Sigmoid colon (tissue), 7 donors: Measurements from ENCODE around the gene ZP1. TPM values are rescaled to one million over a fixed set of nuclear protein-coding genes. Genes with fewer than 3 reads are reported as not detected.
A peak's percentile ranks its signal among the peaks of the same experiment; 100 is the strongest.

Source experiments
- DNase-seq: peaks from one replicate; pipeline ENCODE4 v3.0.0-alpha.2; 2019
- H3K27ac ChIP-seq, 4 donors: fragments of 200-600 bp; sonication (generic); one replicate each; pipeline ENCODE4 v1.5.1; 2016 to 2019; ENCODE audit warnings: mild to moderate bottlenecking in 1 of 4
- H3K27me3 ChIP-seq, 3 donors: fragments of 200-600 bp; sonication (generic); one replicate each; pipeline ENCODE4 v1.5.1; 2019; ENCODE audit warnings: mild to moderate bottlenecking in 1 of 3
- H3K36me3 ChIP-seq, 4 donors: fragments of 200-600 bp; sonication (generic); one replicate each; pipeline ENCODE4 v1.5.1; 2016 to 2019
- H3K4me1 ChIP-seq, 4 donors: fragments of 200-600 bp; sonication (generic); one replicate each; pipeline ENCODE4 v1.5.1; 2017 to 2019
- H3K4me3 ChIP-seq, 4 donors: fragments of 200-600 bp; sonication (generic); one replicate each; pipeline ENCODE4 v1.5.1; 2017 to 2019; ENCODE audit warnings: mild to moderate bottlenecking in 2 of 4, moderate library complexity in 1 of 4
- H3K9me3 ChIP-seq, 4 donors: fragments of 200-600 bp in 3 of 4; sonication (generic) in 3 of 4; one replicate each; pipeline versions ENCODE4 v1.5.1 to v1.6.1; 2013 to 2019
- EP300 ChIP-seq, 4 donors: sonication (generic); formaldehyde crosslinking; IDR thresholded peaks; one replicate each; pipeline ENCODE4 v1.6.1; 2017; ENCODE audit warnings: antibody characterized with exemption in 4 of 4
- POLR2A ChIP-seq, 2 donors: fragments of 450-650 bp; IDR thresholded peaks; one replicate each; pipeline ENCODE4 v1.6.1; 2016; ENCODE audit warnings: antibody characterized with exemption in 2 of 2, mild to moderate bottlenecking in 2 of 2, moderate library complexity in 2 of 2
- POLR2AphosphoS5 ChIP-seq, 4 donors: sonication (generic); formaldehyde crosslinking; IDR thresholded peaks; one replicate each; pipeline ENCODE4 v1.6.1; 2017; ENCODE audit warnings: antibody characterized with exemption in 4 of 4
- WGBS, 2 donors: extraction: QIAGEN DNeasy Blood & Tissue Kit; methylation state at CpG; one replicate each; pipeline ENCODE4 v1.1.7; 2013; 5-methylcytosine and 5-hydroxymethylcytosine counted together
- intact Hi-C: fragments of 100-400 bp; cut with DNase I; formaldehyde crosslinking; loops from one replicate; pipeline ENCODE4 v1.15.1; 2023
- polyA plus RNA-seq, 3 donors: library from polyadenylated mRNA; stranded (reverse); fragments of 200-250 nt; gene quantifications; one replicate each; pipeline ENCODE4 v1.2.3, GENCODE V29; 2013
- total RNA-seq, 4 donors: library from RNA; depleted of rRNA; stranded (reverse); fragments of >200 nt; gene quantifications; one replicate each; pipeline ENCODE4 v1.1.0, GENCODE V29; 2016
- TF ChIP-seq, protein P1 (sequence below), 4 experiments: fragments of 450-650 bp in 3 of 4; fragments of 200-600 bp in 1 of 4; IDR thresholded peaks; one replicate each; pipeline ENCODE4 v1.5.1; 2016 to 2019; ENCODE audit warnings: antibody characterized with exemption in 4 of 4, mild to moderate bottlenecking in 3 of 4, moderate library complexity in 2 of 4
- donor health status: healthy with polysubstance abuse.
- donor health status: Bipolar disorder and iron deficiency.
- donor health status: healthy.

The ZP1 gene
- total and polyA plus RNA-seq, 7 donors: 0.15 TPM; not detected in 6

DNA sequence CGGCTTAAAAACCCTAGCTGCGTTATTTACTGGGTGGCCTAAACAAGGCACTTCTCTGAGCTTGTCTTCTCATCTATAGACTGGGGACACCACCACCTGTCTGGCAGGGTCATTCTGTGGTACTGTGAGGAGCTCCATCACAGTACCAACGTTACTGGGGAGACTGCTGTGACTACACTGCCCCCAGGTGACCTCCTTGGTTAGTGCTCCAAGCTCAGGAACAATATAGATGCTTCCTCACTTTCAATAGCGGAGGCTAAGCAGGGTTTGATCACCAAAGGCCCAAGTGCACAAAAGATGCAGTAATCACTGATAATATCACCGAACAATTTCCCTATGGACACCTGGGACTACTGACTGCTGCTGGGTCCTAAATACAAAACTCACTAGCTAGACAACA lies 20.2 kb downstream of the ZP1 start:
- H3K36me3 ChIP-seq: peaks cover 0 to 28% (median 4%) of the 10 kb centered on the region in 4 donors
- DNase-seq: no peak
- H3K4me3 ChIP-seq: no peak overlapping the region
- H3K27ac ChIP-seq: no peak overlapping the region
- no peaks in the 10 kb centered on the region for H3K9me3 ChIP-seq
- 38 to 61% methylated on average over 5 of the region's 5 CpGs for WGBS, 2 donors
- intact Hi-C loops: no loop called here
- H3K4me1 ChIP-seq: no peaks in the 10 kb centered on the region
- no peaks in the 10 kb centered on the region for H3K27me3 ChIP-seq
- TF ChIP-seq POLR2AphosphoS5 (IDR thresholded peaks at IDR 0.05) (no peak), POLR2A (IDR thresholded peaks at IDR 0.05) (no peak), EP300 (IDR thresholded peaks at IDR 0.05) (no peak)
- TF ChIP-seq, protein P1, sequence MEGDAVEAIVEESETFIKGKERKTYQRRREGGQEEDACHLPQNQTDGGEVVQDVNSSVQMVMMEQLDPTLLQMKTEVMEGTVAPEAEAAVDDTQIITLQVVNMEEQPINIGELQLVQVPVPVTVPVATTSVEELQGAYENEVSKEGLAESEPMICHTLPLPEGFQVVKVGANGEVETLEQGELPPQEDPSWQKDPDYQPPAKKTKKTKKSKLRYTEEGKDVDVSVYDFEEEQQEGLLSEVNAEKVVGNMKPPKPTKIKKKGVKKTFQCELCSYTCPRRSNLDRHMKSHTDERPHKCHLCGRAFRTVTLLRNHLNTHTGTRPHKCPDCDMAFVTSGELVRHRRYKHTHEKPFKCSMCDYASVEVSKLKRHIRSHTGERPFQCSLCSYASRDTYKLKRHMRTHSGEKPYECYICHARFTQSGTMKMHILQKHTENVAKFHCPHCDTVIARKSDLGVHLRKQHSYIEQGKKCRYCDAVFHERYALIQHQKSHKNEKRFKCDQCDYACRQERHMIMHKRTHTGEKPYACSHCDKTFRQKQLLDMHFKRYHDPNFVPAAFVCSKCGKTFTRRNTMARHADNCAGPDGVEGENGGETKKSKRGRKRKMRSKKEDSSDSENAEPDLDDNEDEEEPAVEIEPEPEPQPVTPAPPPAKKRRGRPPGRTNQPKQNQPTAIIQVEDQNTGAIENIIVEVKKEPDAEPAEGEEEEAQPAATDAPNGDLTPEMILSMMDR (IDR thresholded peaks at IDR 0.05): peak in 2 of 4 experiments; percentile 27 to 28

DNA sequence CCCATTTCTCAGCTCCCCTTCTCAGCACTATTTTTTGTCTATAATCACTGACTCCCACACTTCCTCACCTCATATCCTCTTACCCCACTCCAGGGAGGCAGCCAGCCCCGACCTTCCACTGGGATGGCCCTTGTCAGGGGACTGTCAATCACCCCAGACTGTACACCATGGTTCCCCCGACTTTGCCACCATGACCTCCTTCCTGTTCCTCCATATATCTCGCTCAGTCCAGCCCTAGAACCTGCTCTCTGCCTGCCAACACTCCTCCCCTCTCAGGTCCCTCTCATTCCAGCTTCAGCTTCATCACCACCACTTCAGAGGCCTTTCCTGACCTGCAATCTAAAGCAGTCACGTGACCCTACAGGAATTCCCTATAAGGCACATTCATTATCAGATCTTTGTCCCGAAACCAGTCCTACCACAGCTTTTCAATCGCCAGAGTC lies 22.5 kb downstream of the ZP1 start:
- DNase-seq: no peak
- Histone ChIP-seq H3K4me1 (no peaks in the 10 kb centered on the region), H3K27me3 (no peaks in the 10 kb centered on the region), H3K4me3 (no peak overlapping the region), H3K9me3 (no peaks in the 10 kb centered on the region), H3K36me3 (peaks cover 3 to 50% (median 10%) of the 10 kb centered on the region in 4 donors), H3K27ac (no peak overlapping the region)
- intact Hi-C loops: no loop called here
- 51 to 55% methylated on average over 6 of the region's 6 CpGs for WGBS, 2 donors
- TF ChIP-seq EP300 (IDR thresholded peaks at IDR 0.05) (no peak), POLR2A (IDR thresholded peaks at IDR 0.05) (no peak), POLR2AphosphoS5 (IDR thresholded peaks at IDR 0.05) (no peak)
- TF ChIP-seq, protein P1 (IDR thresholded peaks at IDR 0.05): no peak

DNA sequence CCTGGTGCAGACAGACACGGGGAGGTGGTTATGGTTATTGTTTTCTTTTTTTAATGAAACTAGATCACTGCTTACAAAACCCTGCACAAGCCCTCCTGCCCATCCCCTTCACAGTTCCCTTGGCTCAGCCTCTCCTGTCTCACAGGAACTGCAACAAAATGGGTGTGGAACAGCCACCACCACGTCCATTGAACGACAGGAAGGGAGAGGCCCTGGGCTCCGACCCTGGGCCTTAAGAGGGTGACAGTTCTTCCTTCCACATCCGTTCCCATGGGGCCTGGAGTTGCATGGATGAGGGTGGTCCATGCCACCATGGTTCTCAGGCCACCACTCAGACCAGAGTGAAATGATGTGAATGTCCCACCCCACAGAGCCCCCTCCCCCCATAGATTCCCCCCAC lies 23.4 kb downstream of the ZP1 start:
- intact Hi-C loops: no loop called here
- H3K27me3 ChIP-seq: no peaks in the 10 kb centered on the region
- H3K4me1 ChIP-seq: no peaks in the 10 kb centered on the region
- DNase-seq: no peak
- H3K9me3 ChIP-seq: no peaks in the 10 kb centered on the region
- H3K27ac ChIP-seq: no peak overlapping the region
- H3K4me3 ChIP-seq: no peak overlapping the region
- TF ChIP-seq, protein P1 (IDR thresholded peaks at IDR 0.05): no peak
- TF ChIP-seq EP300 (IDR thresholded peaks at IDR 0.05) (no peak), POLR2AphosphoS5 (IDR thresholded peaks at IDR 0.05) (no peak), POLR2A (IDR thresholded peaks at IDR 0.05) (no peak)
- H3K36me3 ChIP-seq: peaks cover 6 to 58% (median 18%) of the 10 kb centered on the region in 4 donors
- WGBS, 2 donors: 46 to 59% methylated on average over 5 of the region's 5 CpGs

DNA sequence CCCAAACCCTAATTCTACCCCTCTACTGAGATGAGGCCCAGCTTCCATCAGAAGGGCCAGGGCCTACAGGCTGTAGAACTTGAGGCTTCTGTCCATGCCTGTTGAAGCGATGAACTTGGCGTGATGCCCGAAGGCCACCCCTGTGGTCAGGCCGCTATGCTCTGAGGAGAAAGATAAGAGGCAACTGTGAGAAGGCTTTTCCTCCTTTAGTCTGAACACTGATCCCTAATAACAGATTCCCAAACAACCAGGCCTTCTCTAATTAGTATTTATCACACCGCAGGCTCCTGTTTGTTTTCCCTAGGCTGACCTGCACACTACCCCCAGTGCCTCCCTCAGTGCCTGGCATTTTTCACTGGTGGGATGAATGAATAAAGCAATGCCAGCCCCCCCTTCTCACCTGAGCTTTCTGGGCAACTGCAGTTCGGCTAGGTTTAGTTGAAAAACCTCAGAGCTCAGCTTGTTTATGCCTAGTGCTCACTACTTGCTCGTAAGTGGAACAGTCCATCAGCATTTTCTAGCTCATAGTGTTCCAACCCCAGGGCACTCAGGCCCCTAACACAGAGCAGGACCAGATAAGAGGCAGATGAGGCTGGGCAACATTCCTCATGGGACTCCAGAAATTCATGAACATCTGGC lies 23.9 kb downstream of the ZP1 start:
- Histone ChIP-seq H3K9me3 (no peaks in the 10 kb centered on the region), H3K4me1 (no peaks in the 10 kb centered on the region), H3K27me3 (no peaks in the 10 kb centered on the region), H3K36me3 (peaks cover 11 to 63% (median 22%) of the 10 kb centered on the region in 4 donors), H3K4me3 (no peak overlapping the region), H3K27ac (no peak overlapping the region)
- no peak for DNase-seq
- TF ChIP-seq EP300 (IDR thresholded peaks at IDR 0.05) (no peak), POLR2AphosphoS5 (IDR thresholded peaks at IDR 0.05) (no peak), POLR2A (IDR thresholded peaks at IDR 0.05) (no peak)
- TF ChIP-seq, protein P1 (IDR thresholded peaks at IDR 0.05): no peak
- intact Hi-C loops: no loop called here
- WGBS, 2 donors: 83 to 93% methylated on average over 7 of the region's 7 CpGs
